PC-3 (cell line): ENCODE measurements around the gene DLGAP1. TPM values are rescaled to one million over a fixed set of nuclear protein-coding genes. Genes with fewer than 3 reads are reported as not detected.

Source experiments
- ATAC-seq: fragments of 200-7000 bp; cut with Tn5 transposase; 2 replicates; pipeline ENCODE4 v1.9.1; 2020; ENCODE audit warnings: mild to moderate bottlenecking, moderate library complexity
- BruUV-seq: library from RNA; stranded (reverse); fragments of 400-500 nt; replicated peaks from 2 replicates; lab custom pipeline; 2021; lab: Mats Ljungman, UMichigan
- CTCF ChIA-PET: fragments of 300-600 bp; sonication (Branson Sonifier 250); formaldehyde crosslinking; loops from one replicate; lab custom pipeline; 2022; ENCODE audit warnings: antibody characterized with exemption; lab: Charles Lee
- POLR2A ChIA-PET: fragments of 300-600 bp; sonication (Branson Sonifier 250); formaldehyde crosslinking; loops from one replicate; lab custom pipeline; 2022; ENCODE audit warnings: antibody characterized with exemption; ENCODE audit not compliant: unreplicated experiment; lab: Charles Lee
- DNase-seq: peaks from one replicate; pipeline ENCODE4 v3.0.0-alpha.2; 2015
- H2AFZ ChIP-seq: fragments of 300-600 bp; sonication (generic); 2 replicates; pipeline ENCODE4 v1.6.0; 2016; ENCODE audit warnings: antibody characterized with exemption, low read length
- H3F3A ChIP-seq: fragments of 300-600 bp; sonication (generic); one replicate; pipeline ENCODE4 v1.6.0; 2017; ENCODE audit warnings: antibody characterized with exemption, low read length, control low read depth, mild to moderate bottlenecking; ENCODE audit not compliant: unreplicated experiment
- H3K27ac ChIP-seq: fragments of 300-600 bp; sonication (generic); 2 replicates; pipeline ENCODE4 v1.5.1; 2016; ENCODE audit warnings: mild to moderate bottlenecking, low read length
- H3K27me3 ChIP-seq: fragments of 300-600 bp; sonication (generic); 2 replicates; pipeline ENCODE4 v1.6.1; 2016; ENCODE audit warnings: low read length, mixed read lengths
- H3K36me3 ChIP-seq: fragments of 300-600 bp; sonication (generic); 2 replicates; pipeline ENCODE4 v1.6.1; 2016; ENCODE audit warnings: low read depth, mixed run types, low read length, mixed read lengths
- H3K4me1 ChIP-seq: fragments of 300-600 bp; sonication (generic); 2 replicates; pipeline ENCODE4 v1.5.1; 2016; ENCODE audit warnings: low read length; ENCODE audit not compliant: insufficient read depth
- H3K4me2 ChIP-seq: fragments of 300-600 bp; sonication (generic); 2 replicates; pipeline ENCODE4 v1.6.0; 2016; ENCODE audit warnings: low read length
- H3K4me3 ChIP-seq: fragments of 300-600 bp; sonication (generic); 2 replicates; pipeline ENCODE4 v1.5.1; 2016; ENCODE audit warnings: mild to moderate bottlenecking, low read length, mixed read lengths
- H3K79me2 ChIP-seq: fragments of 300-600 bp; sonication (generic); 2 replicates; pipeline ENCODE4 v1.6.1; 2017; ENCODE audit warnings: low read length, mixed read lengths
- H3K9ac ChIP-seq: fragments of 300-600 bp; sonication (generic); 2 replicates; pipeline ENCODE4 v1.6.0; 2016; ENCODE audit warnings: mild to moderate bottlenecking, low read length
- H3K9me2 ChIP-seq: fragments of 300-600 bp; sonication (generic); replicated peaks from 2 replicates; pipeline ENCODE4 v1.6.1; 2016; ENCODE audit warnings: mixed run types, low read length, mixed read lengths
- H3K9me3 ChIP-seq: fragments of 300-600 bp; sonication (generic); 2 replicates; pipeline ENCODE4 v1.6.1; 2016; ENCODE audit warnings: low read length, mixed read lengths
- H4K20me1 ChIP-seq: fragments of 300-600 bp; sonication (generic); 2 replicates; pipeline ENCODE4 v1.6.1; 2016; ENCODE audit warnings: low read length, mixed read lengths
- EZH2 ChIP-seq: fragments of 300-600 bp; sonication (generic); IDR thresholded peaks from one replicate; pipeline ENCODE4 v1.6.1; 2017; ENCODE audit warnings: antibody characterized with exemption, mild to moderate bottlenecking, low read length; ENCODE audit not compliant: unreplicated experiment
- EZH2phosphoT487 ChIP-seq: fragments of 300-600 bp; sonication (generic); IDR thresholded peaks from 2 replicates; pipeline ENCODE4 v1.6.1; 2018; ENCODE audit warnings: mild to moderate bottlenecking, antibody characterized with exemption, low read length, borderline replicate concordance
- intact Hi-C: fragments of 100-400 bp; cut with micrococcal nuclease; formaldehyde crosslinking; loops from 2 replicates; pipeline ENCODE4 v1.9.0; 2023
- total RNA-seq: library from RNA; depleted of rRNA; stranded (reverse); fragments of >200 nt; gene quantifications from 2 replicates; pipeline ENCODE4 v1.2.3, GENCODE V29; 2014
- TF ChIP-seq, protein P1 (sequence below): fragments of 300-600 bp; sonication (generic); conservative IDR thresholded peaks from 2 replicates; pipeline ENCODE4 v1.5.1; 2017; ENCODE audit warnings: antibody characterized with exemption, low read depth, mild to moderate bottlenecking, low read length

DLGAP1 gene
- total RNA-seq, 1 experiment from 2014 or later, result not detected

- TF ChIP-seq, protein P1, sequence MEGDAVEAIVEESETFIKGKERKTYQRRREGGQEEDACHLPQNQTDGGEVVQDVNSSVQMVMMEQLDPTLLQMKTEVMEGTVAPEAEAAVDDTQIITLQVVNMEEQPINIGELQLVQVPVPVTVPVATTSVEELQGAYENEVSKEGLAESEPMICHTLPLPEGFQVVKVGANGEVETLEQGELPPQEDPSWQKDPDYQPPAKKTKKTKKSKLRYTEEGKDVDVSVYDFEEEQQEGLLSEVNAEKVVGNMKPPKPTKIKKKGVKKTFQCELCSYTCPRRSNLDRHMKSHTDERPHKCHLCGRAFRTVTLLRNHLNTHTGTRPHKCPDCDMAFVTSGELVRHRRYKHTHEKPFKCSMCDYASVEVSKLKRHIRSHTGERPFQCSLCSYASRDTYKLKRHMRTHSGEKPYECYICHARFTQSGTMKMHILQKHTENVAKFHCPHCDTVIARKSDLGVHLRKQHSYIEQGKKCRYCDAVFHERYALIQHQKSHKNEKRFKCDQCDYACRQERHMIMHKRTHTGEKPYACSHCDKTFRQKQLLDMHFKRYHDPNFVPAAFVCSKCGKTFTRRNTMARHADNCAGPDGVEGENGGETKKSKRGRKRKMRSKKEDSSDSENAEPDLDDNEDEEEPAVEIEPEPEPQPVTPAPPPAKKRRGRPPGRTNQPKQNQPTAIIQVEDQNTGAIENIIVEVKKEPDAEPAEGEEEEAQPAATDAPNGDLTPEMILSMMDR, result no peak
- no peak for TF ChIP-seq EZH2
- no peak for TF ChIP-seq EZH2phosphoT487
- BruUV-seq, result no TSS peak
- intact Hi-C loops, result no loop called here
- H3K9ac ChIP-seq, result peak overlapping the region; percentile 93; the same call in 1 of the 2 replicates
- peaks cover 50% of the 10 kb centered on the region for H3K4me1 ChIP-seq
- H4K20me1 ChIP-seq, result no peaks in the 10 kb centered on the region
- H3K36me3 ChIP-seq, result no peaks in the 10 kb centered on the region
- H3K9me3 ChIP-seq, result no peaks in the 10 kb centered on the region
- H3F3A ChIP-seq, result peaks cover 8% of the 10 kb centered on the region
- H3K27ac ChIP-seq, result peak overlapping the region; percentile 98
- ATAC-seq, result no peak; the same call in 1 of the 2 replicates
- no peak overlapping the region for H3K4me2 ChIP-seq
- no peaks in the 10 kb centered on the region for H3K27me3 ChIP-seq
- POLR2A ChIA-PET, result interaction anchor here (0.6 kb wide), 5 partner anchors 20 to 658 kb away, joined by 3 to 6 read pairs (median 3); no protein-coding TSS in a partner anchor
- CTCF ChIA-PET, result interaction anchor here (1.2 to 1.7 kb wide), 2 partner anchors 24 to 39 kb away, joined by 5 to 7 read pairs; no protein-coding TSS in a partner anchor
- H2AFZ ChIP-seq, result no peak overlapping the region
- peak; percentile 66 for DNase-seq
- no peak overlapping the region for H3K4me3 ChIP-seq
- no peaks in the 10 kb centered on the region for H3K9me2 ChIP-seq
- no peaks in the 10 kb centered on the region for H3K79me2 ChIP-seq
Observed at GRCh38 chr18:3626929-3627458, 828.1 kb downstream of the DLGAP1 start.

GRCh38 chr18:3625742-3626091, 829.4 kb downstream of the DLGAP1 start:
- peak; percentile 8 for DNase-seq
- no peak for ATAC-seq
- Histone ChIP-seq H3F3A (peaks cover 8% of the 10 kb centered on the region), H3K79me2 (no peaks in the 10 kb centered on the region), H3K27me3 (no peaks in the 10 kb centered on the region), H3K36me3 (no peaks in the 10 kb centered on the region), H3K4me3 (peak overlapping the region; percentile 53), H3K9me2 (no peaks in the 10 kb centered on the region), H4K20me1 (no peaks in the 10 kb centered on the region), H3K9me3 (no peaks in the 10 kb centered on the region), H3K4me2 (peak overlapping the region; percentile 82), H3K4me1 (peaks cover 50% of the 10 kb centered on the region), H3K27ac (peak overlapping the region; percentile 98), H2AFZ (no peak overlapping the region), H3K9ac (peak overlapping the region; percentile 93)
- intact Hi-C loops, result no loop called here
- ChIA-PET POLR2A (interaction anchor here (0.6 kb wide), 4 partner anchors 23 to 173 kb away, joined by 3 to 14 read pairs (median 4); no protein-coding TSS in a partner anchor), CTCF (no interaction called here)
- TF ChIP-seq EZH2phosphoT487 (no peak), EZH2 (no peak)
- TF ChIP-seq, protein P1, result no peak
- no TSS peak for BruUV-seq
